ENCODE results near the gene FILIP1. TPM values are rescaled to one million over a fixed set of nuclear protein-coding genes. Genes with fewer than 3 reads are reported as not detected.
A peak's percentile ranks its signal among the peaks of the same experiment; 100 is the strongest.

The FILIP1 gene
- polyA plus RNA-seq, 1 donor: 45.4 TPM

- DNase-seq: no peak
These were observed 162.4 kb downstream of the FILIP1 start for GRCh38 chr6:75331151-75331550.

GRCh38 chr6:75329703-75330102, 163.9 kb downstream of the FILIP1 start:
- DNase-seq: no peak

- no peak for DNase-seq
These were observed 165.8 kb downstream of the FILIP1 start for GRCh38 chr6:75327807-75328206.

- DNase-seq: no peak
These were observed 166.9 kb downstream of the FILIP1 start for GRCh38 chr6:75326557-75327258.

- DNase-seq: no peak
These were observed 174.7 kb downstream of the FILIP1 start for GRCh38 chr6:75318900-75319299.

GRCh38 chr6:75317503-75318206, 175.9 kb downstream of the FILIP1 start:
- no peak for DNase-seq

GRCh38 chr6:75315978-75316377, 177.6 kb downstream of the FILIP1 start:
- no peak for DNase-seq

- no peak for DNase-seq
These were observed 185.2 kb downstream of the FILIP1 start for GRCh38 chr6:75308250-75308988.

- no peak for DNase-seq
These were observed 186.1 kb downstream of the FILIP1 start for GRCh38 chr6:75307364-75308004.

- DNase-seq: no peak
These were observed 187.5 kb downstream of the FILIP1 start for GRCh38 chr6:75306064-75306463.

- no peak for DNase-seq
These were observed 188.0 kb downstream of the FILIP1 start for GRCh38 chr6:75305573-75305972.

GRCh38 chr6:75302280-75302679, 191.3 kb downstream of the FILIP1 start:
- no peak for DNase-seq

GRCh38 chr6:75301537-75301936, 192.1 kb downstream of the FILIP1 start:
- no peak for DNase-seq

GRCh38 chr6:75301088-75301487, 192.5 kb downstream of the FILIP1 start:
- no peak for DNase-seq

- no peak for DNase-seq
These were observed 193.1 kb downstream of the FILIP1 start for GRCh38 chr6:75300531-75300855.

GRCh38 chr6:75299801-75300530, 193.6 kb downstream of the FILIP1 start:
- peak; percentile 63 for DNase-seq

GRCh38 chr6:75296811-75297779, 196.5 kb downstream of the FILIP1 start:
- DNase-seq: peak; percentile 61

GRCh38 chr6:75292555-75292954, 201.0 kb downstream of the FILIP1 start:
- DNase-seq: no peak

- DNase-seq: no peak
These were observed 201.9 kb downstream of the FILIP1 start for GRCh38 chr6:75291744-75292143.

GRCh38 chr6:75291331-75291730, 202.3 kb downstream of the FILIP1 start:
- DNase-seq: no peak

Measured in hindlimb muscle (tissue), 1 donor.